HEK293T (cell line): ENCODE measurements around the gene TRIOBP.

Experiments used
- ARNT ChIP-seq: fragments of 450-650 bp; IDR thresholded peaks from 2 replicates; pipeline ENCODE4 v1.6.1; 2017; ENCODE audit warnings: mild to moderate bottlenecking
- BHLHE40 ChIP-seq: fragments of 450-650 bp; IDR thresholded peaks from 2 replicates; pipeline ENCODE4 v1.6.1; 2016; ENCODE audit warnings: mild to moderate bottlenecking, moderate library complexity, borderline replicate concordance
- CTBP1 ChIP-seq: fragments of 450-650 bp; IDR thresholded peaks from 2 replicates; pipeline ENCODE4 v1.6.1; 2016; ENCODE audit warnings: borderline replicate concordance
- ELF4 ChIP-seq: fragments of 450-650 bp; IDR thresholded peaks from 2 replicates; pipeline ENCODE4 v1.6.1; 2017; ENCODE audit warnings: antibody characterized with exemption
- FOXA1 ChIP-seq: fragments of 450-650 bp; IDR thresholded peaks from 2 replicates; pipeline ENCODE4 v1.6.1; 2016; ENCODE audit warnings: mild to moderate bottlenecking
- FOXK2 ChIP-seq: fragments of 450-650 bp; IDR thresholded peaks from 2 replicates; pipeline ENCODE4 v1.6.1; 2016; ENCODE audit warnings: mild to moderate bottlenecking
- FOXM1 ChIP-seq: fragments of 450-650 bp; IDR thresholded peaks from 2 replicates; pipeline ENCODE4 v1.6.1; 2017; ENCODE audit warnings: mild to moderate bottlenecking, borderline replicate concordance
- L3MBTL2 ChIP-seq: fragments of 450-650 bp; conservative IDR thresholded peaks from 2 replicates; pipeline ENCODE4 v1.6.1; 2016; ENCODE audit warnings: mild to moderate bottlenecking
- PKNOX1 ChIP-seq: fragments of 450-650 bp; IDR thresholded peaks from 2 replicates; pipeline ENCODE4 v1.6.1; 2016
- SP1 ChIP-seq: fragments of 450-650 bp; IDR thresholded peaks from 2 replicates; pipeline ENCODE4 v1.6.1; 2017
- SUZ12 ChIP-seq: fragments of 450-650 bp; IDR thresholded peaks from 2 replicates; pipeline ENCODE4 v1.6.1; 2016; ENCODE audit warnings: mild to moderate bottlenecking
- TARDBP ChIP-seq: fragments of 450-650 bp; IDR thresholded peaks from 2 replicates; pipeline ENCODE4 v1.6.1; 2016

GRCh38 chr22:37672920-37673455, 23.9 kb upstream of the TRIOBP start:
- TF ChIP-seq FOXK2 (no peak), TARDBP (no peak), ELF4 (no peak), BHLHE40 (no peak), FOXA1 (no peak), L3MBTL2 (no peak), ARNT (no peak), CTBP1 (no peak), SUZ12 (no peak), SP1 (no peak), FOXM1 (no peak), PKNOX1 (no peak)
